ENCODE data around the gene GUCY1B1.

GUCY1B1 gene

DNA sequence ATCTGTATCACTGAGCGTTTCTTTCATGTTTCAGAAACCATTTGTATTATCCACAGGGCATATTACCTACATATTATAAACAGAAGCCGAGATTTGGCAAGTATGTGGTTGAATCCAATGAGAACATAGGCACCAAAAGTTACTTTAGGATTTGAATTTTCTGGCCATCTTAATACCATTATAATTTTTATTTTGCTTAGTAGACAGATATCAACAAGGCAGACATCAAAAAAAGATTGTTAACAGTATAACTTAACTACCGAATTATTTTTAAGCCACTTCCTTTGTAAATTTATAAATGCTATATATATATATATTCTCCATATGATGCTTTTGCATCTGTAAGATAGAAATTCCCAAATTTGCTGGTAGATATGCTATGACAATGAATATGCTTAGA is 2.2 kb downstream of the GUCY1B1 start:
- in situ Hi-C loops (cut with HindIII; ENCODE audit: low sequenced_read_pairs), result no loop called here

DNA sequence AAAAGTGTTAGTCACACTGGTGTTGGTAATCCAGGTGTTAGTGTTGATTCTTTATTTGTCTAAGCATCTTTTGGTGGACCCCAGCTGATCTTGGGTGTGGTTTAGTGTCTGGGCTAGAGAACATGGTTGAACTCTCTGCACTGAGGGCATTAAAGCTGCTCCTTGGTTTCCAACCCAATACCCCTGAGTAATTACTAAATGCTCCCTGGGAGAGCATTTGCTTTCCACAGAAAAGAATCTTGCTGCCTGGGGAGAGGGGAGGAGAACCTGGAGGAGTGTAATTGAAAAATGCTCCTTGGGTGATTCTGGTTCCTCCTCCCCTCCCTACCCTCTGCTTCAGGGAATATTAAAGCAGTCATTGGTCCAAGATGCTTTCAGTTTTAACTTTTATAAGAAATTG is 3.1 kb downstream of the GUCY1B1 start:
- in situ Hi-C loops (cut with HindIII; ENCODE audit: low sequenced_read_pairs), result no loop called here

DNA sequence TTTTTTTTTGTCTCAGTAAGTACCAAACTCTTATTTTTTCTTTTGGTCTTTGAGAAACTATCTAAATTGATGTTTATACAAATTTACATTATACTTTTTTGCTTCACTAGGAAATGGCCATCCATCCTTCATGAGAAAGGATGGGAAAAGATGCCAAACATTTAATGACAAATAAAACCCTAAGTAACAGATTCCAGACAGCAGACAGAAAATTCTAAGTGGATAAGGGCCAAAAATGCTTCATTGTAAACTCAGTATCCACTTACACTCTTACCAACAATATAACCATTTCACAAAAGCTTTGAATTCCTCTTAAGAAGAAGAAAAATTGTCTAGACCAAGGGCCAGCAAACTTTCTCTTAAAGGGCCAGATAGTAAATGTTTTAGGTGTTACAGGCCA is 3.5 kb downstream of the GUCY1B1 start:
- in situ Hi-C loops (cut with HindIII; ENCODE audit: low sequenced_read_pairs), result no loop called here

DNA sequence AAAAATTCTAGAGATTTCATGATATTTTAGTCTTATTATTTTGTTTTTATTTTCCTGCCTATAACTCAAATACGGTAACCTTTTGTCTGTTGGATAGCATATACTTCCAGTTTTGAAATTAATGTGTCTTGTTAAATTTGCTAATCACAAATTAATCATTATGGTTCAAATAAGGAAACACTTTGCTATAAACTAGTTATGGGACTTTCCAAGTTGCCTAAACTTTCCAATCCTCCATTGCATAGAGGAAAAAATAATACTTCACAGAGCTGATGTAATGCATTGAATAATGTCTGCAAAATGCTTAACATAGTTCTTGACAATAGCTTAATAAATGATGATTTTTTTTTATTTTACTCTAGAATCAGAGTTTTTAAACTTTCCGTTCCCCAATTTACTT is 4.7 kb downstream of the GUCY1B1 start:
- in situ Hi-C loops (cut with HindIII; ENCODE audit: low sequenced_read_pairs), result no loop called here

DNA sequence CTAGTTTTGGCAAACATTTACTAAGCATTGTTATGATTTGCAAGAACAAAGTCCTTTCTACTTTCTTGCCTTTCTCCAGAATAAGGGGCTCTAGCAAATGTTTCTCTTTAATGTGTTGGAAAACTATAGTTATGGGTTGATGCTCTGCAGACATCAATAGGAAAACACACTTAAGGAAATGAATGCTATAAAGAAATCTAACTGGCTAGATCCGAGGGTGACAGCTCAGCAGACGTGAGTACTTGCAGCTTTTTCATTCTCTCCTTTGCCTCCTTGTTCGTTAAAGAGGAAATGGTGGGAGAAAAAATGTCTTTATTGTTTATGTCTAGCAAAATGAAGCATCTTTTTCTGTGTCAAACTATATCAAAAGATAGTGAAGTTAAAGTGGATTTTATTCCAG is 6.3 kb downstream of the GUCY1B1 start:
- in situ Hi-C loops (cut with HindIII; ENCODE audit: low sequenced_read_pairs), result no loop called here

DNA sequence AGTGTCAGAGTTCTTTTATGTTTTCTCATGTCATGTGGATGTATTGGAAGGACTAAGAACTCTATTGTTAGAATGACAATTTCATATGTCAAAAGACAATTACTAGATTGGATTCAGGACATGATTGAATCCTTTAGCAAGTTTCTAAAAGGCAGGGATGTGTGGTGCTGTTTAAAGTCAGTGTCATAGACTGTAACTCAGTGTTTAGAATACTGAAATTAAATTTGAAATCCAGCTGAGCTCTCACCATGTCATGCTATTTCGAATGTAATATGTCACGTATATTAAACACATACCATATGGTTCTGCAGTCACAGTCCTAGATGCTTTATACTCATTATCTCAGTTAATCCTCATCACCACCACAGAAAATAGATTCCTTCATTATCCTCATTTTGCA is 7.8 kb downstream of the GUCY1B1 start:
- in situ Hi-C loops (cut with HindIII; ENCODE audit: low sequenced_read_pairs), result no loop called here

DNA sequence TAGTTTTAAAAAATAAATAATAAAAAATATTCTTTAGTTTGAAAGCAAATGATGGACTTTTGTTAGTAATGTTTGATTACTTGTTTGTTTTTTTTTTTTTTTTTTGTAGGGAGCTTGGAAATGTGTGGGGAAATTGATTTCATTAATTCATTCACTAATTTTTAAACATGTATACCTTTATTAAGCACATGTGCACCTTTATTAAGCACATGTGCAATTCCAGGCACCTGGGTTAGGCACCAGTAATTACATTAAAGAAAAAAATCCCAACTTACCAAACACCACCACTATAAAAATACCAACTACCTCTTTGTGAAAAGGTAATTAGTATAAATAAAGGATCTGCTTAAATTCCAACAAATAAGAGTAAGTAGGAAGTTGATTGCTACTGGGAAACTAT is 9.5 kb downstream of the GUCY1B1 start:
- in situ Hi-C loops (cut with HindIII; ENCODE audit: low sequenced_read_pairs), result no loop called here

DNA sequence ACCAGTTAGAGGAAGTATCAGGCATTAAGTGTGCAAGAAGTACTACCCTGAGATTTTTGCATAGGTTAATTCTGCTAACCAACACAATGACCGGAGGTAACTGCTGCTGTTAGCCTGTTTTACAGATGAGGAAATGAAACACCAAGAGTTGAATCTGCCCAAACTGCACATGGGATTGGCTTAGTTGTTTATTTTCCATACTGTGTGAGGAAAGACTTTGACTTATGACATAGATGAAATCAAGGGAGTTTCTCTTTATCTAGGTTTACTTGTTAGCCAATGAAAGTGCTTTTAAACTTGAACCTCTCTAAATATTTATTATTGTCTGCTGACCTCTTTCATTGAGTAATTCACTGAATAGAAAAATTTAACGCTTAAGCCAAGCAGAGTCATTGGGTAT is 10.3 kb downstream of the GUCY1B1 start:
- in situ Hi-C loops (cut with HindIII; ENCODE audit: low sequenced_read_pairs), result no loop called here

DNA sequence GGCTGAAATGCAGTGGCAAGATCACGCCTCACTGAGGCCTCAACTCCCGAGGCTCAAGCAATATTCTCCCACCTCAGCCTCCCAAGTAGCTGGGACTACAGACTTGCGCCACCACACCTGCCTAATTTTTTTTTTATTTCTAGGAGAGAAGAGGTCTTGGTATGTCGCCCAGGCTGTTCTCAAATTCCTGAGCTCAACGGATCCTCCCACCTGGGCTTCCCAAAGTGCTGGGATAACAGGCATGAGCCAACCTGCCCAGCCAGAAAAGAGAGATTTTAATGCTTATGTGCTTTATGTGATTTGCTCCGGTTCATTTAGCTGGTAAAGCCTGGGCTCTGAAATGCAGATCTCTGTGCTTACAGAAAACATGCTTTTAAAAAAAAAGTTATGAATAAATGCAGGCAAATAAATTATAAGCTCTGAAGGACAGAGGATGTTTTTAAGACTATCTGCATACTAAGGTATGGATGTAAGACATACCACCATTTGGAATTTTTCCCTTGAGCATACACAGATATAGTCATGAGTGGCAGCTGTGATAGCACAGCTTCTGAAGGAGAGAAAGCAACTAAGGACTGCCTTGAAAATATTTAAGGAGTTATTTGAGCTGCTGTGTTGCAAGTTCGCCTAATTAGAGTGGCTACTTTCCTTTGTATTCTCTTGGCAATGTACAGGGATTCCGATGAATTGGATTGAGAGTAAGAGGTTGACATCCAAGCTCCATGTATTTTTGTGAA is 13.8 kb downstream of the GUCY1B1 start:
- in situ Hi-C loops (cut with HindIII; ENCODE audit: low sequenced_read_pairs), result no loop called here

DNA sequence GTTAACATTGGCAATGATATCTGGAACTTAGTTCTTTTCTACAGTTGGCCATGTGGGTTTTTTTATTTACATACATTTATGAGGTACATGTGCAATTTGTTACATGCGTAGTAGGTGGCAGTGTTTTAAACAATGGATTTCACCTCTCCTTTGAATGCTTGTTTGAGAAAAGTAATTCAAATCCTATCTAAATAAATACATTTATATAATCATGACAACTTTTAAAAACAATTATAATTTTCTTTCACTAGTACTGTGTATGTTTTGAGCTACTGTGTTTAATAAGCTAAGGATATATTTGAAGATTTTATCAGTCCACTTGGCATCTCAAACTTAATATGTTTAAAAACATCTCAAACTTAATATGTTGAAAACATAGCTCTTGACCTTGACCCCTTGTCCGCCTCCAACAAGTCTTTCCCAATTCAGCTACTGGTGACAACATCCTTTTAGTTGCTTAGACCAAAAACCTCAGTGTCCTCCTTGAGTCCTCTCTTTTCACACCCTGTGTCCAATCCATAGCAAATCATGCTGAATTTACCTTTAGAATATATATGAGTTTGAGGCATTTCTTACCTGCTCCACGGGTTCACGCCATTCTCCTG is 14.5 kb downstream of the GUCY1B1 start:
- in situ Hi-C loops (cut with HindIII; ENCODE audit: low sequenced_read_pairs), result no loop called here

DNA sequence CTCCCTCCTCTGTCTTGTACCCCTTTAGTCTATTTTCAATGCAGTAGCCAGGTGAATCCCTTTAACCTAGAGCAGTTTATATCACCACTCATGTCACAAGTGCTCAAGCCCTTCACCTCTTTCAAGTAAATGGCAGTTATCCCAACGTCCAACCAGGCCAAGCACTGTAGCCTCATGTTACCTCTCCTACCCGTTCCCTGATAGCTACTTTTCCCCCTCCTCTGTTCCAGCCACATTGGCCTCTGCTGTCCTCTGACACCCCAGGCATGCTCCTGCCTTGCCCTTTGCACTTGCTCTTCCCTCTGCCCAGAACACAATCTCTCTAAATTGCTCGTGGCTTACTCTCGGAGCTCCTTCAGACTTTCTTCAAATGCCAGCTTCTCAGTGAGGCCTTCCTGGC is 15.2 kb downstream of the GUCY1B1 start:
- in situ Hi-C loops (cut with HindIII; ENCODE audit: low sequenced_read_pairs), result no loop called here

DNA sequence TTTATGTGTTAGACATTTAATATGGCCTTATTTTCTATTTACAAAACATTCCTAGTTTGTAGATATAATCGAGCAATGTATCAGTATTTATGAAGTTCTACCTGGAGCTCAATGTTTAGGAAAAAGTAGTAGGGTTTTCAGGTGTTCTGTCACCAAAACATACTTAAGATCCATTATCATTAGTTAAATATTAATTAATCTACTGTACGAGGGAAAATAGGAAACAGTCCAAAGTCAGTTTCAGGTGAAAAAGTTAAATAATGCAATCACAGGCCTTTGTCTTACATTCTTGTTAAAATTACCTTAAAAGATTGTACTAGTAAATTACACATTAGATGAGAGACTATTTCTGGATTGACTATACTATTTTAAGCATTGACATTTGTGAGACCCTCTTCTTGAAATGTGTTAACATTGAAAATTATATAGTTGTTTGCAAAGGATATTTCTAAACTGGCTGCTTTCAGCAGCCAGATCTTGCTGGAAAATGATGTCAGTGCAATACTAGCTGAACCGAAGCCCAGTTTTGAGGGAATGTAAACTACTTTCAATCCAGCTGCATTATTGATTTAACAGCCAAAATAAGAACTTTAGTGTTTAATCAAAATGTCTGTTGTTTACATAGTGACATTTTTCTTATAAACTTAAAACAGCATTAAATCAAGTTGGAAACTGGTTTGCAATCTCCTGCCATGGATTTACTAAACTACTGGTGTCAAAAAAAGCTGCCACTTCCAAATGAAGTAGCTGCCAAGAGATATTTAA is 19.3 kb downstream of the GUCY1B1 start:
- in situ Hi-C loops (cut with HindIII; ENCODE audit: low sequenced_read_pairs), result no loop called here

DNA sequence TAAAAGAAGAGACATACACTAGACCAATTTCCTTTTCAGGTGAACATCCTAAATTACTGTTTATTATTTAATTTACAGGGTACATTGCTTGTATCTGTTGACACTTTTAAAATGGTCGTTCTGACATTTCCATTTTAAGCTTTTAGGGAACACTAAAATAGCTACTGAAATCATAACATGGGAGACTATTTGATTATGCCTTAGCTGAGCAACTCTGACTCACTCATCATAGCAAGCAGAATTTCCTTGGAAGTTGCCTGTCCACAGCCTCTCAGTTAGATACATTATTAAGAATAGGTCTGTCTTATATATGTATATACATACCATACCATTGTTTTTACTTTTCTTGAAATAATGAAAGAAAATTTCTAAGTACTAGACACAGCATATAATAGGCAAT is 22.0 kb downstream of the GUCY1B1 start:
- in situ Hi-C loops (cut with HindIII; ENCODE audit: low sequenced_read_pairs), result loop anchor here (10.0 kb wide), 1 partner anchor 336 kb away; no protein-coding TSS in a partner anchor

DNA sequence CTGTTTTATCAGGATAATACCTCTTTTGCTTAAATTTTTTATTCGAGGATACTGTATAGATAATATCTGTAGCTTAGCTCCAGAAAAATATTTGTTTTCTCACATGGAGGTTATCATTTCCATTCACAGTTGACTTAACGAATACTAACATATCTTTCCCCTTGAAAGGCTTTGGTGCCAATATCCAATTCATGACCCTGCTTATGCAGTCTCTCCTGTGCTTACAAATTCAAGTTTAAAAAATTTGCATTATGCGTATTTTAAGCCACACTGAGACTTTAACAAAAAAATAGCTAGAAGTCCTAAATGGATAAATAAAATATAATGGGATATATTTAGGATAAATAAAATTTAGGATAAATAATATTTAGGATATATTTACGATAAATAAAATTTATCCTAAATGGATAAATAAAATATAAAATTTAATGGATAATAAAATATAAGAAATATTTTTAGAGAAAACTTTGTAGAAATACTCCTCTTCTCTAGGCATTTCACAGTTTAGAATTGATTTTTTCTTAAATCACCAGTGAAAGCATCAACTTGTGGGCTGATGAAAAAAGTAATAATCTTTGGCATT is 22.5 kb downstream of the GUCY1B1 start:
- in situ Hi-C loops (cut with HindIII; ENCODE audit: low sequenced_read_pairs), result loop anchor here (10.0 kb wide), 1 partner anchor 337 kb away; no protein-coding TSS in a partner anchor

DNA sequence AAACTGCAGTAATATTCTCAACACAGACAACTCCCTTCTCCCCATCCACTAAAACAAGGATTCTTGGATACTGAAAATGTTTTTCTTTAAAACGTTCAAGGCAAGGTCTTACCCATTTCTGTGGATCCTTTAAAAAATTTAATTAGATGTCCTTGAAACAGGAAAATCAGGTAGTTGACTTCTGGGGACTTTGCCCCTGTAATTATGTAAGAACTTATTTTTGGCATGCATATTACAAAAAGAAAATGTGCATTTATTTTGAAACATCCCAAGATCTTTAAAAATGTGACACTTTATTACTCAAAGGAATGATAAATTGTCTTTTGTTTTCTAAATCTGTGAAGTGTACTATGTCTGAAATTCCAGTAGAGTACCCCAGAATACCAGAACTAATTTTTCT is 25.8 kb downstream of the GUCY1B1 start:
- in situ Hi-C loops (cut with HindIII; ENCODE audit: low sequenced_read_pairs), result loop anchor here (10.0 kb wide), 1 partner anchor 340 kb away; no protein-coding TSS in a partner anchor

DNA sequence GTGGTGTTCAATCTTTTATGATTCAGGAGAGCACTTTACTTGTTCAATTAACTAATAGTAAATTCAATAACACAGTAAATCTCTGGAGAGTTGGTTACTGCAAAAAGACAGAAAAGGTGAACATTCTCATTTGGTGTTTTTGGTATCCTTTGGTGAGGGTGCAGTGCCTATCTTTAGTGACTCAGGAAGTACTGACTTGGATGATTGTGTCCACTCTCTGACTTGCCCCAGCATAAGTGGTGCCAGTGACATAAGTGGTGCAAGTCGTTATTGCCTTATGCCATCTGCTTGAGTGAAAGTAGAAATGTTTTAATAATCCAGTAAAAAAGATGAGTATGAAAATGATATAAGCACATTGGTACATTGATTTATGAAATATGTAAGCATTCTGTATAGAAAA is 27.0 kb downstream of the GUCY1B1 start:
- in situ Hi-C loops (cut with HindIII; ENCODE audit: low sequenced_read_pairs), result loop anchor here (10.0 kb wide), 1 partner anchor 341 kb away; no protein-coding TSS in a partner anchor

DNA sequence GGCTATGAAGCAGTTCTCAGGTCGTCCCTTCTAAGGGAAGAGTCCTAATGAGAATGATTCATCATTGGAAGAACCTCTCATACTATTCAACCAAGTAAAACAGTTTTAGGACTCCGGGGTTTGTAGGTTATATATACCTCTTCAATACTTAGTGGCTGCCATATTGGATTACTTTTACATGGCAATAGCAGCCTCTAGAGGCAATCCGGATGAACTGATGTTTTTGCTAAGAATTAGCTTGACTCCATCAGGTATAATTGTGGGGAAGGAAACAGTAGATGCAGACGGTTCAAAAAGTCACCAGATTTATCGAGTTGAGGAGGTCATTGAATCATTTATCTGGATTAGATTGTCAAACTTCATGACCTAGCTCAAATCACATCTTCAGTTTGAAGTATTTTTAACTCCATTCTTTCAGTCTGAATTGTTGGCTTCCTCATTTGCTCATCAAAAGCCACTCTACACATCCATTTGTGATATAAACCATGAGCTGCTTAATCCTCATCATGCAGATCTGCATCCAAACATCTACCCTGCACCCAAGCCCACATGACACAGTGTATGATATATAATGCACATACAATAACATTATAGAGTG is 28.4 kb downstream of the GUCY1B1 start:
- in situ Hi-C loops (cut with HindIII; ENCODE audit: low sequenced_read_pairs), result loop anchor here (10.0 kb wide), 1 partner anchor 342 kb away; no protein-coding TSS in a partner anchor

DNA sequence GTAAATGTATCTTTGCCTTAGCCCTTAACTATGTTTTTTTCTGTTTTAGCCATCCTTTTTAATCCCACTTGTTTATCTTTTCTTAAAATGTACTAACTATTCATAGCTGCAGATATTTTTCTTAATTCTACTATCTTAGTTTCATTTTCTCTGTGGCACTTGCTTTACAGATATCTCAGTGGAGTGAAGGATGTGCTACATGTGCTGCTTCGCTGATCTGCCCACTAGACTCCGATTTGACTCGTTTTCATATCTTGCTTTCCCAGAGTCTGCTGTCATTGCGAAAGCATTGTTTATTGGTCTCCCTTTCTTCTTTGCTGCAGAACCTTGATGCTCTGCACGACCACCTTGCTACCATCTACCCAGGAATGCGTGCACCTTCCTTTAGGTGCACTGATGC is 30.6 kb downstream of the GUCY1B1 start:
- in situ Hi-C loops (cut with HindIII; ENCODE audit: low sequenced_read_pairs), result loop anchor here (10.0 kb wide), 1 partner anchor 345 kb away; no protein-coding TSS in a partner anchor

DNA sequence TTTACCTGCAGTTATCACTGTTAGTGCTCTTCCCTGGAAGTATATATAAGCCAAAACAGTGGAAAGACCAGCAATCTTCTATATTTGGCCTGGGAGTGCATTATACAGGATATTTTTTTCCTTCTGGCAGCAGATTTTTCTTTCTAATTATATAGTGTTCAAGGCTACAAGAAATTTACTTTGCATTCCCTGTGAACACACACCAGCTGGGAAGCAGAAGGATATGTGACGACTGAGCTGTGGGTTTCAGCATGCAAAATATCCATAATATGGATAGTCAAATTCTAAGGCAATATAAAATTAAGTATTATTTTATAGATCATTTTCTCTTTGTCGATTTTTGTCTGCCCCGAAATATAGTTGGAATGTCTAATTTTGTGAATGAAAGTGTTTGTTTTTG is 31.2 kb downstream of the GUCY1B1 start:
- in situ Hi-C loops (cut with HindIII; ENCODE audit: low sequenced_read_pairs), result loop anchor here (10.0 kb wide), 1 partner anchor 345 kb away; no protein-coding TSS in a partner anchor

DNA sequence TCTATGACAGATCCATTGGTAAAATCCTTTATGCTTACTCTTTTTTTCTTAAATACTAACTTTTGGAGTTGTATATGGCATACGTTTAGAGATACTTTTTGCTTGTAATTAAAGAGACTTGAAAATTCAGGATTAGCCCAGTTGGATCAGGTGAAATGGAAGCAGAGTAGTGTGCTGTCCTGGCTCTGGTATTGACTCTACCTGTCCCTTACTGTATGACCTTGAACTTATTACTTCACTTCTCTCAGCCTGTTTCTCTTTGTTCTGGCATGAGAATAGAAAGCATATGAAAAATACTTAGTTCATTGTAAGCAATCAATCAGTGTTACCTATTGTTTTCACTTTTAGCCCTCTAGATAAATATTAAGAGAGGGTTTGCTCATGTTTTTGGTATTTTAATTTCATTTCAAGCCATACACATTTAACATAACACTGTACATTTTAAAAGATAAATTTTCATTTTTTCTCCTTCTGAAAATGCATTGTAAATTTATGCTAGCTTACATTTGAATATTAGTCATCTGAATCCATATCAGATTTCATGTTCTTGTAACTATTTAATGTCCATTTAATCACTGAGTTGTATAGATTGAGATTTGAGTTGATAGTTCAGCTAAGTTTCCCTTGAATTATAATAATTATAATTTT is 35.9 kb downstream of the GUCY1B1 start:
- in situ Hi-C loops (cut with HindIII; ENCODE audit: low sequenced_read_pairs), result no loop called here
